MM.1S (cell line): ENCODE data around the gene MRPL53.
A peak's percentile ranks its signal among the peaks of the same experiment; 100 is the strongest.

Experiments used
- DNase-seq: peaks from one replicate; pipeline ENCODE4 v3.0.0-alpha.2; 2015
- H2AFZ ChIP-seq: fragments of 300-600 bp; sonication (generic); 2 replicates; pipeline ENCODE4 v1.6.0; 2016; ENCODE audit warnings: antibody characterized with exemption, low read length
- H3F3A ChIP-seq: fragments of 300-600 bp; sonication (generic); 2 replicates; pipeline ENCODE4 v1.6.1; 2016; ENCODE audit warnings: mild to moderate bottlenecking, antibody characterized with exemption, low read length, moderate library complexity, mixed read lengths; ENCODE audit not compliant: insufficient read depth
- H3K27ac ChIP-seq: fragments of 300-600 bp; sonication (generic); 2 replicates; pipeline ENCODE4 v1.5.1; 2016; ENCODE audit warnings: mild to moderate bottlenecking, low read length
- H3K27me3 ChIP-seq: fragments of 300-600 bp; sonication (generic); replicated peaks from 2 replicates; pipeline ENCODE4 v1.6.0; 2016; ENCODE audit warnings: low read length; ENCODE audit not compliant: insufficient read depth
- H3K36me3 ChIP-seq: fragments of 300-600 bp; sonication (generic); replicated peaks from 2 replicates; pipeline ENCODE4 v1.6.1; 2016; ENCODE audit warnings: mild to moderate bottlenecking, low read length, mixed read lengths; ENCODE audit not compliant: insufficient read depth
- H3K4me1 ChIP-seq: fragments of 300-600 bp; sonication (generic); 2 replicates; pipeline ENCODE4 v1.6.1; 2016; ENCODE audit warnings: low read length, mixed read lengths
- H3K4me2 ChIP-seq: fragments of 300-600 bp; sonication (generic); 2 replicates; pipeline ENCODE4 v1.6.0; 2016; ENCODE audit warnings: low read depth, low read length
- H3K4me3 ChIP-seq: fragments of 300-600 bp; sonication (generic); 2 replicates; pipeline ENCODE4 v1.5.1; 2016; ENCODE audit warnings: low read length, mixed read lengths
- H3K79me2 ChIP-seq: fragments of 300-600 bp; sonication (generic); 2 replicates; pipeline ENCODE4 v1.6.1; 2016; ENCODE audit warnings: mixed run types, low read length, mixed read lengths
- H3K9ac ChIP-seq: fragments of 300-600 bp; sonication (generic); 2 replicates; pipeline ENCODE4 v1.6.1; 2016; ENCODE audit warnings: low read length, mixed read lengths
- H3K9me2 ChIP-seq: fragments of 300-600 bp; sonication (generic); replicated peaks from 2 replicates; pipeline ENCODE4 v1.6.1; 2016; ENCODE audit warnings: mild to moderate bottlenecking, low read length, mixed read lengths; ENCODE audit not compliant: insufficient read depth
- H3K9me3 ChIP-seq: fragments of 300-600 bp; sonication (generic); replicated peaks from 2 replicates; pipeline ENCODE4 v1.6.1; 2016; ENCODE audit warnings: mild to moderate bottlenecking, low read length, mixed read lengths; ENCODE audit not compliant: insufficient read depth
- H4K20me1 ChIP-seq: fragments of 300-600 bp; sonication (generic); 2 replicates; pipeline ENCODE4 v1.6.1; 2016; ENCODE audit warnings: mild to moderate bottlenecking, low read length, moderate library complexity, mixed read lengths; ENCODE audit not compliant: insufficient read depth
- CTCF ChIP-seq: fragments of 300-600 bp; sonication (generic); IDR thresholded peaks from 2 replicates; pipeline ENCODE4 v1.5.1; 2016; ENCODE audit warnings: antibody characterized with exemption, low read length, mixed read lengths
- EZH2 ChIP-seq: fragments of 300-600 bp; sonication (generic); optimal IDR thresholded peaks from 2 replicates; pipeline ENCODE3; 2017; ENCODE audit warnings: low read depth, mild to moderate bottlenecking, antibody characterized with exemption, low read length, mixed read lengths
- EZH2phosphoT487 ChIP-seq: fragments of 300-600 bp; sonication (generic); IDR thresholded peaks from 2 replicates; pipeline ENCODE4 v1.6.1; 2018; ENCODE audit warnings: antibody characterized with exemption, low read length

Gene MRPL53

GRCh38 chr2:74439803-74440377 is 32.6 kb downstream of the MRPL53 start:
- peak overlapping the region; percentile 98 for H2AFZ ChIP-seq
- H3K27me3 ChIP-seq: peaks cover 28% of the 10 kb centered on the region
- H3F3A ChIP-seq: no peaks in the 10 kb centered on the region
- H3K4me2 ChIP-seq: peak overlapping the region; percentile 89
- peak overlapping the region; percentile 58 for H3K4me3 ChIP-seq
- H3K9ac ChIP-seq: peak overlapping the region; percentile 49; the same call in 1 of the 2 replicates
- no peaks in the 10 kb centered on the region for H3K36me3 ChIP-seq
- H3K9me2 ChIP-seq: no peaks in the 10 kb centered on the region
- H4K20me1 ChIP-seq: no peaks in the 10 kb centered on the region
- peaks cover 5% of the 10 kb centered on the region for H3K4me1 ChIP-seq
- H3K27ac ChIP-seq: no peak overlapping the region
- DNase-seq: no peak
- TF ChIP-seq EZH2: no peak
- TF ChIP-seq CTCF: no peak
- TF ChIP-seq EZH2phosphoT487: no peak
- no peaks in the 10 kb centered on the region for H3K9me3 ChIP-seq
- no peaks in the 10 kb centered on the region for H3K79me2 ChIP-seq

- H3K27me3 ChIP-seq: peaks cover 23% of the 10 kb centered on the region
- H3K9ac ChIP-seq: no peak overlapping the region
- no peak for TF ChIP-seq EZH2
- TF ChIP-seq CTCF: no peak
- TF ChIP-seq EZH2phosphoT487: no peak
- H2AFZ ChIP-seq: no peak overlapping the region
- H3K79me2 ChIP-seq: no peaks in the 10 kb centered on the region
- no peaks in the 10 kb centered on the region for H3F3A ChIP-seq
- H3K4me3 ChIP-seq: no peak overlapping the region
- H3K9me3 ChIP-seq: no peaks in the 10 kb centered on the region
- no peak overlapping the region for H3K27ac ChIP-seq
- peaks cover 5% of the 10 kb centered on the region for H3K4me1 ChIP-seq
- no peak for DNase-seq
- H3K9me2 ChIP-seq: no peaks in the 10 kb centered on the region
- no peaks in the 10 kb centered on the region for H4K20me1 ChIP-seq
- H3K4me2 ChIP-seq: peak overlapping the region; percentile 89; the same call in 1 of the 2 replicates
- no peaks in the 10 kb centered on the region for H3K36me3 ChIP-seq
Observed at GRCh38 chr2:74439373-74439772, 33.1 kb downstream of the MRPL53 start.

GRCh38 chr2:74438248-74438647 is 34.2 kb downstream of the MRPL53 start:
- Histone ChIP-seq H3F3A (no peaks in the 10 kb centered on the region), H3K4me1 (peaks cover 5% of the 10 kb centered on the region), H4K20me1 (no peaks in the 10 kb centered on the region), H3K4me2 (no peak overlapping the region), H3K27ac (no peak overlapping the region), H3K27me3 (peaks cover 18% of the 10 kb centered on the region), H3K79me2 (no peaks in the 10 kb centered on the region), H3K4me3 (no peak overlapping the region), H3K9ac (no peak overlapping the region), H3K36me3 (no peaks in the 10 kb centered on the region), H3K9me3 (no peaks in the 10 kb centered on the region), H2AFZ (no peak overlapping the region), H3K9me2 (no peaks in the 10 kb centered on the region)
- no peak for DNase-seq
- TF ChIP-seq CTCF (no peak), EZH2 (no peak), EZH2phosphoT487 (no peak)
